Right hindlimb (tissue), 1 donor: ENCODE measurements around the gene TMEM9.

Source experiments
- DNase-seq: peaks from one replicate; pipeline ENCODE4 v3.0.0-alpha.2; 2018

Gene TMEM9

GRCh38 chr1:201100169-201100930, 53.9 kb downstream of the TMEM9 start:
- no peak for DNase-seq

DNA sequence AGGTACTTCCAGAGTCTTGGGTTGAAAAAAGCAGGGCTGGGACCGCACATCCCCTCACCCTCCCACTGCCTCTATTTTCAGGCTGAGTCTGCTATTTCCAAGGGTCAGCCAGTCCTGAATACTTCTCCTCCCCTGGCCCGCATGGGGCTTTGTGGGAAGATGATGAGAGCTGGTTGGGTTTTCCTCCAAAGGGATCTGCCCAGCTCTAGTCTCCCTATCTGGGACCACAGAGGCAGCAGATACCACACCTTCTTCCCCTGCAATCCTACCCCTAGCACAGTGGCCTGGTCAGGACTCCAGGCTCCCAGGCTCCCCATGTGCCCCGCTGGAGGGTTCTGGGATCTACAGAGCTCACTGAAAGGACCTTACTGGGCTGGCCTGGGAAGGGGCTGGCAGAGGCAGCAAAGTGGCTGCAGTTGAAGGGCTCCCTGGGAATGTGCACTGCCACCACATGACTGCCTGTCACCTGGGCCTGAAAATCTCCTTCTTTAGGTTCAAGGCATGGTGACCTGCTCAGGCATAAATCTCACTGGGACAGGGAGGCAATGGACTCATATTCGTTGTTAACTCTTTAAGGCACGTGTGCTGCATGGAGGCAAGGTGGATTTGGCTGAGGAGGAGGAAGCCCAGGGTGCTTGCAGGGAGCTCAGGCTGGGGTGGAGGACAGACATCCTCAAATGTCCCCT, 55.1 kb downstream of the TMEM9 start:
- DNase-seq, result no peak

DNA sequence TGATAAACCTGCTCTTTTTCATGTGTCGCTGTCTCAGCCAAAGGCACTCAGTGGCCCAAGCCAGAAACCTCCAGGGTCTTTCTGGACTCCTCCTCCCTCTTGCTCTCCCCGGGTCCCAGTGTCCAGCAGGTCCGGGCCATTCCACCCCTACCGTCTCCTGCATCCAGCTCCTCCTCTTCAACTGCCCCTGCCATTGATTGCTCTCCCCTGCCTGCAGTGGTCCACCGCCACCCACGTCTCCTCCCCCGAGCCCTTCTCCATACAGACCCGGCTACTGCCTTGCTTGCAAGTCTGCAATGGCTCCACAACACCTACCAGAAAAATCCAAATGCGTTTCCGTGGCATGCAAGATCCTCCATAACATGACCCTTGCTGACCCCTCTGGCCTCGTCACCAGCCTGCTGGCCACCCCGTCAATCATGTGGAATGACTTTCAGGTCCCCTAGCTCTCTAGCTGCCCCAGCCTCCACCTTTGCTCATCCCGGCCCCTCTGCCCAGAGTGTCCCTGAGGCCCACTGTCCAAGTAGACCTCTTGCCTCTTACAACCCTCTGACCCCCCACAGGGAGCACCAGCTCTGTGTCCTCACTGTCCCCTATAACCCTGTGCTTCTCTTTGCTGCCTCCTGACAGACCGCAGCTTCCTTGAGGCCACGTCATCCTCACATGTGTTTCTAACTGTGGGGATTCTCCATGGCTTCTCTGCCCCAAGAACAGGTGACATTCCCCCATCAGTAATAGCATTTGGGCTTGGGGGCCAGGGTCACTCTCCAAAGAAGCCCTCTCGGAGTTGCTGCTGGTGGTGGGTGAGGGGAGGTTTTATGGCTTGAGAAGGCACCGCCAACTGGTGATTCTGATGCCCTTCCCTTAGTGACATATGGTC, 57.1 kb downstream of the TMEM9 start:
- no peak for DNase-seq

DNA sequence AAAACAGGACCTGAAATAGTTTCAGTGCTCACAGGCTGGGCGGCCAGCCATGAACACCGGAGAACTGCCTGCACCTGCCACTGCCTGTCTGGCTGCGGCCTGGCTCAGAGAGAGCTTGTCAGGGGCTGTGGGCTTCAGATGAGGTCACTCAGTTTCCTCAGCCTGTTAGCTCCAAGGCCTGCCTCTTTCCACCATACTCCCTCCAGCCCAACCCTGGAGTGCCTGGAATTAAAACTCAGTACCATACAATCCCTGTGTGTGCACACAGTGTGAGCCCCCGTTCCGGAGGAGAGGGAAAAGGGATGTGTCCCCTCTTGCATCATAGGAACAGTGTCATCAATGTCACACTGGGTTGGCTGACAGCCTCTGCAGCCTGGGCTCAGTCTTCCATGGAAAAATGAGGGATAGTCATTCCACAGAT, 58.2 kb downstream of the TMEM9 start:
- DNase-seq, result peak; percentile 82

GRCh38 chr1:201095581-201095980, 58.7 kb downstream of the TMEM9 start:
- no peak for DNase-seq

- peak; percentile 50 for DNase-seq
Measured at GRCh38 chr1:201094832-201095231, 59.4 kb downstream of the TMEM9 start.

DNA sequence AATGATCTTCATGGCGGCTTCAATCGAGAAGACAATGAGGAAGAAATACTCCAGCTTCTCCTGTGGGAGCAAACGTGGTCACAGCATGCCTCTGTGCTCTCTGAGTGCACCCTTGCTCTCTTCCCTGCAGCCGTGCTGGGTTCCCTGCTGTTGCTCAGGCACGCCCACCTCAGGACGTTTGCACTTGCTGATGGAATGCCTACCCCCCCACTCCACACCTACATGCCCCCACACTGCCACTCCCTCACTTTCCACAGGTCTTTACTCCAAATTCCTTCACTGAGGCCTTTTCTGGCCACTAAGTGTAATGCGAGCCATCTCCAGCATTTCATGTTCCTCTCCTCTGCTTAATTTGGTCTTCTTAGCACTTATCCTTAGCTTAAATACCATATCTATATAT, 60.3 kb downstream of the TMEM9 start:
- no peak for DNase-seq

DNA sequence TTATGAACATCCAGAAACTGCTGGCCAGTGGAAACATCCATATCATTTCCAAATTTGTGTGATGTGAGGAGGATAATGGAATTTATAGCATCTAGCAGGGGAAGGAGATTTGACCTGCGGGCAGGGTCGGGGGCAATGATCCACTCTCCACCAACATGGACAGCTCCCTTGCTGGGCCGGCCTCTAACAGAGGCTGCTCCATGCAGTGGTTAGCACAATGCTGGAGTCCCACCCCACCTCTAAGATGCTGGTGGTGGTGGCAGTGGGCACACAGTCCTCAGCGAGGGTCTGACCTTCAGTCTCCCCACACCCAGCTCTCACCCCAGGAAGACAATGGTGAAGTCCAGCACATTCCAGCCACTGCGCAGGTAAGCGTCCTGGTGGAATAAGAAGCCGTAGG, 60.7 kb downstream of the TMEM9 start:
- no peak for DNase-seq

GRCh38 chr1:201092738-201093137, 61.5 kb downstream of the TMEM9 start:
- no peak for DNase-seq

- no peak for DNase-seq
Measured at GRCh38 chr1:201091256-201091655, 63.0 kb downstream of the TMEM9 start.

DNA sequence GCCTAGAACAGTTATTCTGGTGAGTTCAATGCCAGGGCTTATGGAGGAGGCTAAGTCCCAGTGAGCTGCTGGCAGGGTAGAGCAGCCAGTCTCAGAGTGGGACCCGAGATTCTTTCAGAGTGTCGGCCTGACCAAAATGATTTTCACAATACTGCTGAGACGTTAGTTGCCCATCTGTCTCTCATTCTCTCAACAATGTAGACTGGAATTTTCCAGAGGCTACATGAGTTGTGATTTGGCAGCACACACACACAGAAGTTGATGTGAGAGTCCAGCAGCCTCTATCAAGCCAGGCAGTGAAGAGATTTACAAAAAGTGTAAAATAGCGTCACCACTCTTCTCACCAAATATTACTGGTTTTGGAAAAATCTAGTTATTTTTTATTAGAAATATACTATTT, 63.7 kb downstream of the TMEM9 start:
- DNase-seq, result no peak

DNA sequence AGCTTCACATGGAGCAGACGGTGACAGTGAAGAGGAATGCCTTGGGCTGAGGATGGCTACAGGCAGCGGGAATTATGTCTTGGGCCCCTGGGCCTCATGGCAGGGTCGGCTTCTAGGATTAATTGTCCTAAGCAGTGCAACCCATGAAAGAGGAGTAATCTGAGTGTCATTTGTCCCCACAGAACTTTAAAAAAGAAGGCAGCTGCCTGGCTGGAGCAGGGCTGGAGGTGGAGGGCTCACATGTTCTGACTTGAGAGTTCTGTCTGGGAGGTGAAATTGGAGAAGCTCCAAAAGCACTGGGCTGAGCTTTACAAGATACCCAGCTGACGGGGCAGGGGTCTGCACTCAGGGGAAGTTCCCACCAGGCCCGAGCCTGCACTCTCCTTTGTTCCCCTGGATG, 64.7 kb downstream of the TMEM9 start:
- DNase-seq, result no peak

- DNase-seq, result no peak
Measured at GRCh38 chr1:201088901-201089525, 65.3 kb downstream of the TMEM9 start.

GRCh38 chr1:201088395-201088794, 65.9 kb downstream of the TMEM9 start:
- no peak for DNase-seq

DNA sequence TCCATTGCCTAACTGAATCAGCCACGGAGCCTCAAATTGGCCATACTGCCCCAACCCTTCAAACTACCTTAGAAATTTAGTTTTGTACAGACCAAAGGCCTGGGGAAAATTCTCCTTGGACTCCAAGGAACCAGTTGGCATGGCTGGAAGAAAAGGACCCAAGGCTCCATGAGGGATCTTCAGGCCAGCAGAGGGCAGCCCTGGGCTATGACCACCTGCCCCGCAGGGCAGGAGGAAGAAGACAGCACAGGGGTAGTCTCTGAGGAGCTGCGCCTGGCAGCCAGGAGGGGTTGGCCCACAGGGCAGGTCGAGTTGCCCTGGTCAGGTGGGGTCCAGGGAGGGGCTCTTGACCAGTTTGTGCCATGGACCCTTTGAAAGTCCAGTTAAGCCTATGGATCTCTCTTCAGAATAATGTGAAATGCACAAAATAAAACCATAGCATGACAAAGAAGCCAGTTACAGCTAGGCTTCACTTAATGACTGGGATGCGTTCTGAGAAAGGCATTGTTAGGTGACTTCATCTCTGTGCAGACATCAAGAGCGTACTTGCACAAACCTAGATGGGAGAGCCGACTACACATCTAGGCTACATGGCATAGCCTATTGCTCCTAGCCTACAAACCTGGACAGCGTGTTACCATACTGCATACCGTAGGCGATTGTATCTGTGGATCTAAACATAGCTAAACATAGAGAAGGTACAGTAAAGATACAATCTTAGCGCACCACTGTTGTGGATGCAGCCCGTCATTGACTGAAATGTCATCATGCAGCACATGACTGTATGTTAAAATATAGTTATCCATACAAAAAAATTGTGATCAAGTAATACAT, 68.2 kb downstream of the TMEM9 start:
- peak; percentile 39 for DNase-seq
